ENCODE data around the gene TM4SF18. TPM values are rescaled to one million over a fixed set of nuclear protein-coding genes. Genes with fewer than 3 reads are reported as not detected.
A peak's percentile ranks its signal among the peaks of the same experiment; 100 is the strongest.

Gene TM4SF18
- total RNA-seq, 1 experiment from 2014 or later: not detected

DNA sequence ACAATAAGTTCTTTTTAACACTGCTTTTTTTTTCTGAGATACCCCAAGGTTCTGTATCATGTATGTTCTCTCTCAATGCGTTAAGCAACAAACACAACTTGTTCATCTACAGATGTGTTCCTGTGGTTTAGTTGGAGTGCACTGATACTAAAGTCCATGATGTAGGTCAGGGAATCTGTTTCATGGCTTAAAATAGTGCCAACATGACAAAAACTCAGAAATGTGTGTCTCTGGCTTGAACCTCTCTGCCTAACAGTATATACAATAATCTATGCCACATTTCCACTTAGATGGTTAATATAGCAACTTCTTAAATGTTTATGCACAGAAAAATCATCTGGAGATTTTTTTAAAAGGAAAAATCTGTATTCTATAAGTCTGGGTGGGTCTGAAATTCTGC lies 51.1 kb downstream of the TM4SF18 start:
- peaks cover 16% of the 10 kb centered on the region for H3K4me1 Mint-ChIP-seq (ENCODE audit: insufficient read depth, unreplicated experiment)
- ChIA-PET CTCF (interaction anchor here (1.0 to 6.3 kb wide), 3 partner anchors 162 to 327 kb away, joined by 3 to 50 read pairs (median 7); no protein-coding TSS in a partner anchor), POLR2A (no interaction called here)
- no peaks in the 10 kb centered on the region for H3K36me3 Mint-ChIP-seq (ENCODE audit: insufficient read depth, unreplicated experiment)
- no peaks in the 10 kb centered on the region for H3K27me3 Mint-ChIP-seq (ENCODE audit: insufficient read depth, unreplicated experiment)
- DNase-seq (ENCODE audit: unreplicated experiment): no peak
- no peak overlapping the region for H3K27ac Mint-ChIP-seq (ENCODE audit: low read depth, unreplicated experiment)
- BruUV-seq (replicated peaks): no TSS peak
- no peaks in the 10 kb centered on the region for H3K9me3 Mint-ChIP-seq (ENCODE audit: unreplicated experiment)
- intact Hi-C loops (cut with micrococcal nuclease): no loop called here
- no peak overlapping the region for H3K4me3 Mint-ChIP-seq (ENCODE audit: unreplicated experiment)
- TF ChIP-seq, protein P1, sequence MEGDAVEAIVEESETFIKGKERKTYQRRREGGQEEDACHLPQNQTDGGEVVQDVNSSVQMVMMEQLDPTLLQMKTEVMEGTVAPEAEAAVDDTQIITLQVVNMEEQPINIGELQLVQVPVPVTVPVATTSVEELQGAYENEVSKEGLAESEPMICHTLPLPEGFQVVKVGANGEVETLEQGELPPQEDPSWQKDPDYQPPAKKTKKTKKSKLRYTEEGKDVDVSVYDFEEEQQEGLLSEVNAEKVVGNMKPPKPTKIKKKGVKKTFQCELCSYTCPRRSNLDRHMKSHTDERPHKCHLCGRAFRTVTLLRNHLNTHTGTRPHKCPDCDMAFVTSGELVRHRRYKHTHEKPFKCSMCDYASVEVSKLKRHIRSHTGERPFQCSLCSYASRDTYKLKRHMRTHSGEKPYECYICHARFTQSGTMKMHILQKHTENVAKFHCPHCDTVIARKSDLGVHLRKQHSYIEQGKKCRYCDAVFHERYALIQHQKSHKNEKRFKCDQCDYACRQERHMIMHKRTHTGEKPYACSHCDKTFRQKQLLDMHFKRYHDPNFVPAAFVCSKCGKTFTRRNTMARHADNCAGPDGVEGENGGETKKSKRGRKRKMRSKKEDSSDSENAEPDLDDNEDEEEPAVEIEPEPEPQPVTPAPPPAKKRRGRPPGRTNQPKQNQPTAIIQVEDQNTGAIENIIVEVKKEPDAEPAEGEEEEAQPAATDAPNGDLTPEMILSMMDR (IDR thresholded peaks at IDR 0.05; ENCODE audit: unreplicated experiment): no peak

DNA sequence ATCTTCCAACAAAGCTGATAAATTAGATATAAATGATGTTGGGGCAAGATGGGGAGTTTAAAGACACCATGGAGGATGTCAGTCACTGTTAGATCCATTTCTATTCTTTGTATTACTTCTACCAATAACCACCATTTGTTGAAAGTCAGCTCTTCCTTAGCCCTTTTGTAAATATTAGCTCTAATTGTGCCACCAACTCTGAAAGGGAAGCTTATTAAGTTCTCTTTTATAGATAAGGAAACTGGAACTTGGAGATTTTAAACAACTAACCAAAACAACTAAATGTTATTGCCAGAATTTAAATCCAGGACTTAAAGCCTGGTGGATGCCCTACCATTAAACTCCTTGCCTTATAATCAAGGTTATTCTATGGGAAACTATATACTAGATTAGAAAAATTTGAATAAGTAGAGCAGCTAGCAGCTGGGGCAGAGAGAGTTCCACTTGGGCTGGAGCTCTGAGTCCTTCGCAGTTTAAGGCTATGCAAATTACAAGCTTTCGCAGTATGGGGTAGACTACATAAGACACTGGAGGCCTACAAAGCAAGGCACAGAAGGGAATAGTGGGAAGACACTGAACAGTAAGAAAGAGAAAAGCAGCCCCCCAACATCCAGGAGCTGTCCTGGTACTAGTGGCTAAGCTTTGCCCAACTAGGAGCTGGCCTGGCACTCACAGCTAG lies 52.6 kb downstream of the TM4SF18 start:
- Mint-ChIP-seq H3K36me3 (ENCODE audit: insufficient read depth, unreplicated experiment) (no peaks in the 10 kb centered on the region), H3K9me3 (ENCODE audit: unreplicated experiment) (no peaks in the 10 kb centered on the region), H3K4me1 (ENCODE audit: insufficient read depth, unreplicated experiment) (peaks cover 14% of the 10 kb centered on the region), H3K4me3 (ENCODE audit: unreplicated experiment) (no peak overlapping the region), H3K27ac (ENCODE audit: low read depth, unreplicated experiment) (no peak overlapping the region), H3K27me3 (ENCODE audit: insufficient read depth, unreplicated experiment) (no peaks in the 10 kb centered on the region)
- intact Hi-C loops (cut with micrococcal nuclease): no loop called here
- ChIA-PET CTCF (interaction anchor here (0.5 to 6.3 kb wide), 10 partner anchors 8 to 328 kb away, joined by 3 to 50 read pairs (median 6); no protein-coding TSS in a partner anchor), POLR2A (interaction anchor here (0.6 kb wide), 1 partner anchor 9 kb away, joined by 3 read pairs; no protein-coding TSS in a partner anchor)
- TF ChIP-seq, protein P1 (IDR thresholded peaks at IDR 0.05; ENCODE audit: unreplicated experiment): no peak
- DNase-seq (ENCODE audit: unreplicated experiment): no peak
- BruUV-seq (replicated peaks): no TSS peak

DNA sequence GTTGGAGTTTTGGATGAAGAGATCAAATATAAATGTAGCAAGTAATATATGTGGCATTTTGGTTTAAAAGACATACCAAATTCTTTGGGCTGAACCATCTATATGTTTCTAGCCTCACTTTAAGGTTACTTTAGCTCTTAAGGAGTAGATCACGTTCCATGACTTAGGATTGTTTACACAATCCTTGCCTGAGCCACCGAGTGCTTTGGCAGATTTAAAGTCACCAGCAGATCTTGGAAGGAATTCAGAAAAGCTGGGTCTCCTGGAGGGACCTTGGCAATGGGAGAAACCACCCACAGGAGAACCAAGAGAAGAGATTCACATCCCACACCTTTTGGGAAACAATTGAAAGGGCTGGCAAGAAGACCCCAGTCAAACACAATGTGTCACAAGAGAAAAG lies 54.5 kb downstream of the TM4SF18 start:
- Mint-ChIP-seq H3K9me3 (ENCODE audit: unreplicated experiment) (no peaks in the 10 kb centered on the region), H3K4me3 (ENCODE audit: unreplicated experiment) (no peak overlapping the region), H3K27me3 (ENCODE audit: insufficient read depth, unreplicated experiment) (no peaks in the 10 kb centered on the region), H3K27ac (ENCODE audit: low read depth, unreplicated experiment) (no peak overlapping the region), H3K36me3 (ENCODE audit: insufficient read depth, unreplicated experiment) (no peaks in the 10 kb centered on the region), H3K4me1 (ENCODE audit: insufficient read depth, unreplicated experiment) (peaks cover 14% of the 10 kb centered on the region)
- BruUV-seq (replicated peaks): no TSS peak
- ChIA-PET CTCF (interaction anchor here (0.6 to 6.3 kb wide), 12 partner anchors 18 to 445 kb away, joined by 3 to 50 read pairs (median 5); partner anchors contain the start of gene TM4SF18), POLR2A (interaction anchor here (1.0 kb wide), 1 partner anchor 26 kb away, joined by 4 read pairs; no protein-coding TSS in a partner anchor)
- intact Hi-C loops (cut with micrococcal nuclease): no loop called here
- no peak for DNase-seq (ENCODE audit: unreplicated experiment)
- TF ChIP-seq, protein P1 (IDR thresholded peaks at IDR 0.05; ENCODE audit: unreplicated experiment): no peak

DNA sequence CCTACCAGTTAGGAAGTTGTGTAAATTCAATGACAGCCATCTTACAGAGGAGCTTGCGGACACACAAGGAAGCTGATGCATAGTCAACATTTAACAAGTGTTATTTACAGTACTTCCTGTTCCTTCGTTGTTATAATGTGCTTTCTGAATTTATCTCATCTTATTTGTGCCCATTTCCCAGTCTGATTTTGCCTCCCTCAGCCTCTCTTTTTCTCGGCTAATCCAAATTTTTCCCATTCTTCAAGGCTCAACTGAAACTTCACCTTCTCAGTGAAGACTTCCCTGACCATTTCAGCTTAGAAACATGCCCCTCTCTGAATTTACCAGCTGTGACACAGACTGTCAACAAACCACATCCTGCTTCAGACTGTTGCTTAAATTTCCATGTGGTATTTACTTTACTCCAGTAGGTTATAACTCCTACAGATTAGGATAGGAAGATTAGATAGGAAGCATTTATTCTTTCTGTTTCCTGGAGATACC lies 56.1 kb downstream of the TM4SF18 start:
- TF ChIP-seq, protein P1 (IDR thresholded peaks at IDR 0.05; ENCODE audit: unreplicated experiment): no peak
- Mint-ChIP-seq H3K4me1 (ENCODE audit: insufficient read depth, unreplicated experiment) (peaks cover 9% of the 10 kb centered on the region), H3K4me3 (ENCODE audit: unreplicated experiment) (peak overlapping the region; percentile 15), H3K27ac (ENCODE audit: low read depth, unreplicated experiment) (peak overlapping the region; percentile 97), H3K27me3 (ENCODE audit: insufficient read depth, unreplicated experiment) (no peaks in the 10 kb centered on the region), H3K36me3 (ENCODE audit: insufficient read depth, unreplicated experiment) (no peaks in the 10 kb centered on the region), H3K9me3 (ENCODE audit: unreplicated experiment) (no peaks in the 10 kb centered on the region)
- ChIA-PET POLR2A (no interaction called here), CTCF (interaction anchor here (0.6 to 6.3 kb wide), 4 partner anchors 9 to 1034 kb away, joined by 3 to 50 read pairs (median 3); partner anchors contain the start of gene TM4SF18)
- intact Hi-C loops (cut with micrococcal nuclease): no loop called here
- no TSS peak for BruUV-seq (replicated peaks)
- DNase-seq (ENCODE audit: unreplicated experiment): peak; percentile 61

All from MCF 10A (cell line).